Neural cell (in vitro differentiated cells): Measurements from ENCODE around the gene SETBP1.

ENCODE experiments used
- CTCF ChIP-seq: fragments of 450-650 bp; IDR thresholded peaks from 2 replicates; pipeline ENCODE4 v1.5.1; 2014; ENCODE audit warnings: antibody characterized with exemption, mild to moderate bottlenecking, moderate library complexity; ENCODE audit not compliant: poor library complexity, severe bottlenecking
- EP300 ChIP-seq: fragments of 450-650 bp; conservative IDR thresholded peaks from 2 replicates; pipeline ENCODE4 v1.6.1; 2014; ENCODE audit warnings: antibody characterized with exemption, mild to moderate bottlenecking, moderate library complexity; ENCODE audit not compliant: poor library complexity, severe bottlenecking
- EZH2 ChIP-seq: fragments of 200-600, 300-800 bp; shearing (Covaris generic), sonication (generic); IDR thresholded peaks from 2 replicates; pipeline ENCODE4 v1.6.1; 2014; ENCODE audit warnings: antibody characterized with exemption, low read length, borderline replicate concordance, mild to moderate bottlenecking; ENCODE audit not compliant: insufficient read depth, poor library complexity, severe bottlenecking
- POLR2AphosphoS5 ChIP-seq: IDR thresholded peaks from 2 replicates; pipeline ENCODE4 v1.6.1; 2012
- RAD21 ChIP-seq: fragments of 450-650 bp; conservative IDR thresholded peaks from 2 replicates; pipeline ENCODE4 v1.6.1; 2014; ENCODE audit warnings: antibody characterized with exemption, mild to moderate bottlenecking, moderate library complexity
- REST ChIP-seq: IDR thresholded peaks from 2 replicates; pipeline ENCODE4 v1.6.1; 2012; ENCODE audit warnings: borderline replicate concordance
- TAF1 ChIP-seq: IDR thresholded peaks from 2 replicates; pipeline ENCODE4 v1.6.1; 2012; ENCODE audit warnings: low read depth

- TF ChIP-seq CTCF (no peak), EP300 (no peak), POLR2AphosphoS5 (no peak), TAF1 (no peak), EZH2 (no peak), REST (no peak), RAD21 (no peak)
Observed at GRCh38 chr18:45108754-45109153, 428.1 kb downstream of the SETBP1 start.
